Esophagus (tissue), 2 donors: ENCODE results near the gene HMGXB3. TPM values are rescaled to one million over a fixed set of nuclear protein-coding genes. Genes with fewer than 3 reads are reported as not detected.
A peak's percentile ranks its signal among the peaks of the same experiment; 100 is the strongest.

Experiments used
- H3K27ac ChIP-seq, 2 donors: one replicate each; pipeline ENCODE4 v1.5.1; 2013; ENCODE audit warnings: low read depth in 2 of 2, mild to moderate bottlenecking in 2 of 2, inconsistent platforms in 1 of 2, low read length in 1 of 2, moderate library complexity in 1 of 2
- H3K27me3 ChIP-seq, 2 donors: one replicate each; pipeline ENCODE4 v1.6.1; 2013; ENCODE audit warnings: low read length in 2 of 2, control low read depth in 1 of 2, mild to moderate bottlenecking in 1 of 2; ENCODE audit not compliant: insufficient read depth in 2 of 2, control insufficient read depth in 1 of 2
- H3K36me3 ChIP-seq, 2 donors: one replicate each; pipeline ENCODE4 v1.6.1; 2013; ENCODE audit warnings: low read length in 1 of 2; ENCODE audit not compliant: control insufficient read depth in 2 of 2, insufficient read depth in 2 of 2
- H3K4me1 ChIP-seq, 2 donors: one replicate each; pipeline ENCODE4 v1.6.1; 2013; ENCODE audit warnings: low read length in 1 of 2; ENCODE audit not compliant: control insufficient read depth in 2 of 2, insufficient read depth in 2 of 2
- H3K4me3 ChIP-seq, 2 donors: one replicate each; pipeline ENCODE4 v1.5.1; 2013; ENCODE audit warnings: low read length in 2 of 2, mild to moderate bottlenecking in 2 of 2, low read depth in 1 of 2, moderate library complexity in 1 of 2
- H3K9me3 ChIP-seq, 2 donors: one replicate each; pipeline ENCODE4 v1.6.1; 2013; ENCODE audit warnings: mild to moderate bottlenecking in 2 of 2, low read depth in 1 of 2, low read length in 1 of 2, moderate library complexity in 1 of 2; ENCODE audit not compliant: control insufficient read depth in 2 of 2, insufficient read depth in 1 of 2
- WGBS, 2 donors: extraction: QIAGEN DNeasy Blood & Tissue Kit; methylation state at CpG; one replicate each; pipeline ENCODE4 v1.1.7; 2013; 5-methylcytosine and 5-hydroxymethylcytosine counted together
- polyA plus RNA-seq, 2 donors: library from polyadenylated mRNA; stranded (reverse); fragments of 200-250 nt; gene quantifications; one replicate each; pipeline ENCODE4 v1.2.3, GENCODE V29; 2013
- donor health status: healthy with polysubstance abuse.
- donor health status: Bipolar disorder and iron deficiency.

HMGXB3 gene
- polyA plus RNA-seq, 2 donors, result 9.7 to 13.0 TPM

DNA sequence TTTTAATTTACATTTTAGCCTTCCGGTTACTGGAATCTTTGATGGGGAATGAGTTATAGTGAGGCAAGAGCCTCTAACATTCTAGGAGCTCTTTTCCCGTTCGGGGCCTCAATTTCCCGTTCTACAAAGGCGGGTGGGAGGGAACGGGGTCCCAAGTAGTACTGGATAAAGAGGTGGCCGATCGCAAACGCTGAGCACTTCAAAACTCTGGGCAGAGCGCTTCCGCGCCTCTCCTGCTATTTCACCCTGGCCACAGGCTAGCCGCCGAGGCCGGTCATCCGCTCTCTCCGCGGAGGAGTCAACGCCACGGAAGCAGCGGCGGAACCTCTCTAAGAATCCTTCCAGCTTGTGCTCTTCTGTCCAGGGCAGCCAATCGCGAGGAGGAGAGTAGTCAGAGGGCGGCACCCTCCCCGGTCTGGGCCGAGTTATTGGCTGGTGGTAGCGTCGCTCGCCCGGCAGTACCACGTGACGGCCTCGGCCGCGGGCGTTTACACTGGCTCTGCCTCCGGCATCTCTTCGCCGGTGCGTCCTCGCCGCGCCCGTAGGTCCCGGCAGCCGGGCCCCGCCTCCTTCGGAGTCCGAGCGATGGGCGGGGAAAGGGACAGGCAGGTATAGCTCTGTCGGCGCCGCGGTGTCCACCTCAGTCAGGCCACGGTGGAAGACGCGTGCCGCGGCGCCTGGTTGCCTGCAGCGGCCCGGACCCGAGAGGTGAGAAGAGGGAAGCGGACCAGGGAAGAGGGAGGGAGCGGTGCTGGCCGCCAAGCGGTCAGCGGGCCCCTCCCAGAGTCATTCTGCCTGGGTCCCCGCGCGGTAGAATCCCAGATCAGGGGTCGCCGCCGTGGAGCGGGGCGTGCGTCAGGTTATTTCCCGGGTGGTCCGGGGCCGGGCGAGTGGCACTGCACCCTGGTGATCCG lies 40.0 kb upstream of the HMGXB3 start, which contains the start of gene SLC26A2:
Gene SLC26A2 (plus strand): TSS at position 487 of the 914 bp plus-strand sequence. CDS start 16,895 bp downstream, outside the sequence.
- Histone ChIP-seq H3K9me3 (no peaks in the 10 kb centered on the region), H3K36me3 (no peaks in the 10 kb centered on the region), H3K27me3 (no peaks in the 10 kb centered on the region), H3K27ac (peak within 1 kb of the TSS; percentile 86 to 96), H3K4me3 (peak within 1 kb of the TSS; percentile 64 to 86), H3K4me1 (peaks cover 0 to 7% of the 10 kb centered on the region in 2 donors)
- 1% methylated on average over 52 to 84 of the region's 84 CpGs for WGBS, 2 donors

DNA sequence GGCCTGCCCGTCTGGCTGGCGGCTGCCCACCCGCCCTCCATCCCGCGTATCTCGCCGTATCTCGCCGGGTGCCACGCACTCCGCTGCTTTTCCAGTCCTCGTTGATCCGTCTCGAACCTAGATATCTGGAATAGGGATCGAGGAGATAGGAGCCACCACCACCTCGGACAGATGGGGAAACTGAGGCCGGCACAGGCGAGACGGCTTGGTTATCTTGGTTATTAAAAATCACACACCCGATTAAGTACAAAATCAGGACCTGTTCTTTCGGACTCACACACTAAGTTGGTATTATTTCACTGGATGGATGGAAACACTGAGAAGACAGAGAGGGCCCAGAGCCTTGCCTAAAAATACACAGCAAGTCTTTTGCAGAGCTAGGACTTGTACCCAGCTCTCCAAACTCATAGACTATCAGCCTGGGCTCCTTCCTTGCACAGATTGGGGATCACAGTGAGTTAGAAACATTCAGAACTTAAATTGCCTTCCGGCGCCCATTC lies 39.3 kb upstream of the HMGXB3 start:
- H3K4me3 ChIP-seq, result peak overlapping the region; percentile 64 to 86
- H3K4me1 ChIP-seq, result peaks cover 0 to 7% of the 10 kb centered on the region in 2 donors
- H3K36me3 ChIP-seq, result no peaks in the 10 kb centered on the region
- H3K27me3 ChIP-seq, result no peaks in the 10 kb centered on the region
- no peaks in the 10 kb centered on the region for H3K9me3 ChIP-seq
- WGBS, 2 donors, result 14% methylated on average over 22 to 23 of the region's 23 CpGs
- H3K27ac ChIP-seq, result peak overlapping the region; percentile 62 to 70

DNA sequence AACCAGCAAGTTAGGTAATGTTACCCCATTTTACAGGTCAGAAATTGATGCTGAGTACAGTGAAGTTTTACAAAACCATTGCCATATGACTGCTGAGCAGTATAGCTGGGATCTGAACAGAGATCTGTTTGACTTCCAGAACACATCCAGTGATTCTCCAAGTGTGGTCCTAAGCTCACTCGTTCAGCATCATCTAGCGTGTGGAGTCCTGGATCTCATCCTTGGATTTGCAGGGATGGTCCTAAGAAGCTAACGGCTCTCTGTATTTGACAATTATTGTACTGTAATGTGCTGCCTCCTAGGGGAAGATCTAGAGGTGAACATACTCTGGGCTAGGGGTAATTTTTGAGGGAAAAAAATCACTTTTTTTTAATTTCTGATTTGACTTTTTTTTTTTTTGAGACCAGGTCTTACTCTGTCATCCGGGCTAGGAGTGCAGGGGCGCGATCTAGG lies 38.6 kb upstream of the HMGXB3 start:
- no peaks in the 10 kb centered on the region for H3K27me3 ChIP-seq
- 56 to 61% methylated on average over 6 of the region's 6 CpGs for WGBS, 2 donors
- H3K4me1 ChIP-seq, result peaks cover 0 to 7% of the 10 kb centered on the region in 2 donors
- H3K9me3 ChIP-seq, result no peaks in the 10 kb centered on the region
- H3K27ac ChIP-seq, result no peak overlapping the region
- H3K4me3 ChIP-seq, result peak overlapping the region in 1 of 2 donors; percentile 64
- no peaks in the 10 kb centered on the region for H3K36me3 ChIP-seq

DNA sequence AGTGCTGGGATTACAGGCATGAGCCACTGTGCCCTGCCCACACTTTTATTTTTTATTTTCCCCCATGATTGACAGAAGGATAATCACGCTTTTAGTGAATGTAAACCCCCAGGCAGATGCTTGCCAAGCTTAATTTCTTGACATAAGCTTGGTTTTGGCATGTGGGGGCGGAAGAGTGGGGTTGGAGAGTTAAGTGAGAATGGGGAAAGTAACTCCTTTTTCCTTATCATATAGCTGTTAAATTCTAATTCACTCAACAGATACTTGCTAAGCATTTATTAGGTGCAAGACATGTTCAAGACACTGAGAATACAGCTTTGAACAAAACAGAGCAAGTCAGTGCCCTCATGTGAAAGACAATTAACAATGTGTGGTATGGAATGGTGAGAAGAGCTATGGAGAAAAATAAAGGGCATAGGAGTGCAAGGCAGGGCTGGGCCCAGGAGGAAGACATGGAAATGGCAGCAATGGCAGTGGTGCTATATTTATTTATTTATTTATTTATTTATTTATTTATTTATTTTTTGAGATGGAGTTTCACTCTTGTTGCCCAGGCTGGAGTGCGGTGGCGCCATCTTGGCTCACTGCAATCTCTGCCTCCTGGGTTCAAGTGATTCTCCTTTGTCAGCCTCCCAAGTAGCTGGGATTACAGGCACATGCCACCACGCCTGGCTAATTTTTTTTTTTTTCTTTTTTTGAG lies 37.8 kb upstream of the HMGXB3 start:
- Histone ChIP-seq H3K4me3 (no peak overlapping the region), H3K27me3 (no peaks in the 10 kb centered on the region), H3K9me3 (no peaks in the 10 kb centered on the region), H3K4me1 (peaks cover 0 to 7% of the 10 kb centered on the region in 2 donors), H3K36me3 (no peaks in the 10 kb centered on the region), H3K27ac (no peak overlapping the region)
- 90 to 91% methylated on average over 5 of the region's 5 CpGs for WGBS, 2 donors

DNA sequence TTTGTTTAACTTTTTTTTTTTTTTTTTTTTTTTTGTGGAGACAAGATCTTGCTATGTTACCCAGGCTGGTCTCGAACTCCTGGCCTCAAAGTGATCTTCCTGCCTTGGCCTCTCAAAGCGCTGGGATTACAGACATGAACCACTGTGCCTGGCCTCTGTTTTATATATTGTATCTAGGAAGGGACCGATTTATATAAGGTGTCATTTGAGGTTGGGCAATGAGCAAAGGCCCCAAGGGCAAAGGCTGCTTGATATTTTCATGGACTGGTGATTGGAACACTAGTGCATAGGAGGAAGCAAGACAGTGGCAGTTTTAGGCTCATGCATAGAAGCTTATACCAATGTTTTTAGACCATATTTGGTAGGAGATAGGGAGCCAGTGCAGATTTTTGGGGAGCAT lies 36.8 kb upstream of the HMGXB3 start:
- no peaks in the 10 kb centered on the region for H3K36me3 ChIP-seq
- 95 to 98% methylated on average over 3 of the region's 3 CpGs for WGBS, 2 donors
- H3K27me3 ChIP-seq, result no peaks in the 10 kb centered on the region
- no peak overlapping the region for H3K27ac ChIP-seq
- H3K4me3 ChIP-seq, result no peak overlapping the region
- H3K9me3 ChIP-seq, result no peaks in the 10 kb centered on the region
- H3K4me1 ChIP-seq, result peaks cover 0 to 7% of the 10 kb centered on the region in 2 donors

DNA sequence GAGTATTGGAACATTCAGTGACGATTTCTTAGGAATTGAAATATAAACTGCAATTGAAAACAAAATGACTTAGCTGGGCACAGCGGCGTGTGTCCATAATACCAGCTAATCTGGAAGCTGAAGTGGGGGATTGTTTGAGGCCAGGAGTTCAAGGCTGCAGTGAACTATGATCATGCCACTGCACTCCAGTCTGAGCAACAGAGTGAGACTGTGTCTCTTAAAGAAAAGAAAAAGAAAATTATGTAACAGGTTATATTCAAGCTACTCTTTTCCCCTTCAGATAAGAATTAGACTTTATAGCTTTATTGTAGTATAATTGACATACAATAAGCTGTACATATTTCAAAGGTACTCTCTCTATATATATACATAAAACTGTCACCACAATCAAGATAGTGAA lies 33.6 kb upstream of the HMGXB3 start:
- Histone ChIP-seq H3K4me1 (no peaks in the 10 kb centered on the region), H3K36me3 (no peaks in the 10 kb centered on the region), H3K27ac (no peak overlapping the region), H3K9me3 (no peaks in the 10 kb centered on the region), H3K27me3 (no peaks in the 10 kb centered on the region), H3K4me3 (no peak overlapping the region)
- 82 to 92% methylated on average over 3 of the region's 3 CpGs for WGBS, 2 donors

DNA sequence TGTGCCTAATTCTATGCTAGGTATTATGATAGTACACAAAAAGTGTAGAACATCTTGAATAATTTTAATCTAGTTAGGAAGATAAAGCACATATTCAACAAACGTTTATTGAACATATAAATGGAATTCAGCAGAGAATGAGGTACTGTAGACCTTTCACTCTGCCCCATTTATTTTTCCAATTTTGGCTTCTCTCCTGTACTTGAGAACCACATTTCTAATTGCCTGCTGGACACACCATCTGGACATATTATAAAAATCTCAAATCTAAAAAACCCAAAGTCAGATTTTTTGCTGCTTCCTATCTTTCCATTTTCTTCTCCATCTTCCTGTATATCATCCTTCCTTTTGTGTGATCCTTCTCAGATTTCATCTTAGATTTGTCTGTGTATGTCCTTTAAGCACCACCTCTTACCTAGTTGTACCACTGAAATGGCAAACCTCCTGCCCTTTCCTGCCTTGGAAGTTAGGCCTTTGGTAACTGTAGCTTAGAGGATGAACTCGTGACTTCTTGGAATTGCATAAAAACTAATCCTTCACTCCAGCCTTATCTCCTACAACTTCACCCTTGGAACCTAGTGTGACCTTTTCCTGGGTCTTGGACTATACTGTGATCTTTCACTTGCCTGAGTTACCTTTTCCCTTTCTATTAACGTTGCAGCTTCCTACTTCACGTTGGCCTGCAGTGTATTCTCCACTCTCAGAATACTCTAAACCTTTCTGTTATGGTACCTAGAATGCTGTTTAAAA lies 31.2 kb upstream of the HMGXB3 start:
- H3K4me3 ChIP-seq, result no peak overlapping the region
- no peaks in the 10 kb centered on the region for H3K27me3 ChIP-seq
- H3K36me3 ChIP-seq, result no peaks in the 10 kb centered on the region
- H3K27ac ChIP-seq, result no peak overlapping the region
- no peaks in the 10 kb centered on the region for H3K9me3 ChIP-seq
- WGBS, 2 donors, result 77 to 89% methylated on average over 4 of the region's 4 CpGs
- H3K4me1 ChIP-seq, result no peaks in the 10 kb centered on the region

DNA sequence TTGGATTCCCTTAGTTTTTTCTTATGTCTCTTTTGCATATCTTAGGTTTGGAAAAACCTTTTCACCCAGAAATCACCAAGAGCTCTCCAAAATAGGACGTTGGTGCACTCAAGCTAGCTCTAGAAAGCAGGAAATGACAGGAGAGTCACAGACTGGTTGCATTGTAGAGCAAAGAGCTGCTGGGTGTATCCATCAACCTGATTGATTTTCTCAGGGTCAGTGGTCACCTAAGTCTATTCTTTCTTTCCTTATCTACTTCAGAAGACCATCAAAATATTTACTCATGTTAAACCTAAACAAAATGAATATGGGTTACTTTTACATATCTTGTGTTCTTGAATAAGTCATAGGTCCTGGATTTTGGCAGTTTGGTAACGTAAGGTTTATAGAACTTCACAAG lies 25.1 kb upstream of the HMGXB3 start:
- Histone ChIP-seq H3K27ac (no peak overlapping the region), H3K36me3 (peaks cover 0 to 2% of the 10 kb centered on the region in 2 donors), H3K4me3 (no peak overlapping the region), H3K27me3 (no peaks in the 10 kb centered on the region), H3K4me1 (no peaks in the 10 kb centered on the region), H3K9me3 (no peaks in the 10 kb centered on the region)
- WGBS, 2 donors, result 49 to 54% methylated on average over 2 of the region's 2 CpGs

DNA sequence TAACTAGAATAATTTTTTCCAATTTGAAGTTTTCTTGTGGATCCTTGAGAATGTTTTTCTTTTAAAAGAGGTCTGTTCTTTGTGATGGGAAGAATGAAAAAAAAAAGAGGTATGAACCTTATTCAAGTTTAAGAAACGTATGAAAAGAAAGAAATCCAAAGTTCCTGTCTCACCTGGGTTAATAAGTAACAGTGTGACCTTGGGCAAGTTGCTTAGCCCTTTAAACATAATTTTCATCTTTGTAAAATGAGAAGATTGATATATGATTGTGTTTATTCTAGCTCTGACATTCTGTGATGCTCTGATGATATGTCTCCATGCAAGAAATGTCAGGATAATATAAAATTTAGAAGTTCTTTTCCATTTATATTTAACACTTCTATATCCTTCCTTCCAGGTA lies 20.6 kb upstream of the HMGXB3 start:
- Histone ChIP-seq H3K36me3 (peaks cover 5 to 7% of the 10 kb centered on the region in 2 donors), H3K4me3 (no peak overlapping the region), H3K27ac (no peak overlapping the region), H3K27me3 (no peaks in the 10 kb centered on the region), H3K4me1 (no peaks in the 10 kb centered on the region), H3K9me3 (no peaks in the 10 kb centered on the region)
- WGBS, 2 donors, result 70 to 87% methylated on average over 1 of the region's 1 CpG
